Right atrium auricular region (tissue), 2 donors: ENCODE measurements around the gene OPALIN. TPM values are rescaled to one million over a fixed set of nuclear protein-coding genes. Genes with fewer than 3 reads are reported as not detected.

Experiments
- DNase-seq: peaks from one replicate; pipeline ENCODE4 v3.0.0-alpha.2; 2019; ENCODE audit warnings: low spot score
- H3K27ac ChIP-seq, 2 donors: fragments of 200-600 bp; sonication (generic); 1 replicate in 1 of 2; 2 replicates in 1 of 2; pipeline ENCODE4 v1.5.1; 2016 to 2019
- H3K27me3 ChIP-seq, 2 donors: fragments of 200-600 bp; sonication (generic); one replicate each; pipeline versions ENCODE4 v1.5.1 to v1.6.0; 2017 to 2019
- H3K36me3 ChIP-seq: fragments of 200-600 bp; sonication (generic); one replicate; pipeline ENCODE4 v1.5.1; 2016
- H3K4me1 ChIP-seq, 2 donors: fragments of 200-600 bp; sonication (generic); one replicate each; pipeline versions ENCODE4 v1.5.1 to v1.6.0; 2017 to 2019
- H3K4me3 ChIP-seq, 2 donors: fragments of 200-600 bp; sonication (generic); 1 replicate in 1 of 2; 2 replicates in 1 of 2; pipeline ENCODE4 v1.5.1; 2017 to 2019; ENCODE audit warnings: mild to moderate bottlenecking in 1 of 2, moderate library complexity in 1 of 2
- H3K9me3 ChIP-seq, 2 donors: fragments of 200-600 bp; sonication (generic); one replicate each; pipeline ENCODE4 v1.5.1; 2019
- CTCF ChIP-seq, 2 donors: fragments of 200-600 bp; sonication (generic); IDR thresholded peaks; one replicate each; pipeline ENCODE4 v1.5.1; 2019; ENCODE audit warnings: antibody characterized with exemption in 2 of 2
- total RNA-seq, 2 donors: library from RNA; depleted of rRNA; stranded (reverse); fragments of >200 nt; gene quantifications; one replicate each; pipeline ENCODE4 v1.1.0, GENCODE V29; 2016

OPALIN gene
- total RNA-seq, 2 donors from 2014 or later, result not detected

- no peak overlapping the region for H3K4me3 ChIP-seq
- H3K4me1 ChIP-seq, result peaks cover 0 to 11% of the 10 kb centered on the region in 2 donors
- no peaks in the 10 kb centered on the region for H3K9me3 ChIP-seq
- no peak for TF ChIP-seq CTCF (IDR thresholded peaks at IDR 0.05)
- H3K27ac ChIP-seq, result no peak overlapping the region
- H3K27me3 ChIP-seq, result no peaks in the 10 kb centered on the region
- DNase-seq, result no peak
- H3K36me3 ChIP-seq, result no peaks in the 10 kb centered on the region
Measured at GRCh38 chr10:96305019-96305418, 53.8 kb downstream of the OPALIN start.

GRCh38 chr10:96304230-96304629 is 54.6 kb downstream of the OPALIN start, which contains the start of gene DNTT:
Gene DNTT (plus strand): TSS chr10:96304434. CDS start chr10:96304498, 64 bp downstream.
- Histone ChIP-seq H3K4me1 (peaks cover 0 to 3% of the 10 kb centered on the region in 2 donors), H3K4me3 (no peak within 1 kb of the TSS), H3K27me3 (no peaks in the 10 kb centered on the region), H3K9me3 (no peaks in the 10 kb centered on the region), H3K27ac (no peak within 1 kb of the TSS), H3K36me3 (no peaks in the 10 kb centered on the region)
- no peak for TF ChIP-seq CTCF (IDR thresholded peaks at IDR 0.05)
- no peak for DNase-seq

GRCh38 chr10:96301616-96302015 is 57.2 kb downstream of the OPALIN start:
- Histone ChIP-seq H3K36me3 (no peaks in the 10 kb centered on the region), H3K27ac (no peak overlapping the region), H3K9me3 (no peaks in the 10 kb centered on the region), H3K27me3 (no peaks in the 10 kb centered on the region), H3K4me1 (no peaks in the 10 kb centered on the region), H3K4me3 (no peak overlapping the region)
- DNase-seq, result no peak
- no peak for TF ChIP-seq CTCF (IDR thresholded peaks at IDR 0.05)

- Histone ChIP-seq H3K27ac (no peak overlapping the region), H3K4me3 (no peak overlapping the region)
Measured at GRCh38 chr10:96299383-96299782, 59.4 kb downstream of the OPALIN start.

GRCh38 chr10:96298362-96298761 is 60.4 kb downstream of the OPALIN start:
- Histone ChIP-seq H3K4me3 (no peak overlapping the region), H3K9me3 (no peaks in the 10 kb centered on the region), H3K4me1 (no peaks in the 10 kb centered on the region), H3K27ac (no peak overlapping the region), H3K27me3 (no peaks in the 10 kb centered on the region), H3K36me3 (no peaks in the 10 kb centered on the region)
- no peak for DNase-seq
- no peak for TF ChIP-seq CTCF (IDR thresholded peaks at IDR 0.05)

More at GRCh38 chr10:96299383-96299782, 59.4 kb downstream of the OPALIN start:
- H3K4me1 ChIP-seq, result no peaks in the 10 kb centered on the region
- no peaks in the 10 kb centered on the region for H3K36me3 ChIP-seq
- H3K9me3 ChIP-seq, result no peaks in the 10 kb centered on the region
- H3K27me3 ChIP-seq, result no peaks in the 10 kb centered on the region
- no peak for TF ChIP-seq CTCF (IDR thresholded peaks at IDR 0.05)
- DNase-seq, result no peak

- no peak overlapping the region for H3K27ac ChIP-seq
- TF ChIP-seq CTCF (IDR thresholded peaks at IDR 0.05), result no peak
- H3K27me3 ChIP-seq, result no peaks in the 10 kb centered on the region
- no peaks in the 10 kb centered on the region for H3K4me1 ChIP-seq
- DNase-seq, result no peak
- H3K4me3 ChIP-seq, result no peak overlapping the region
- no peaks in the 10 kb centered on the region for H3K36me3 ChIP-seq
- no peaks in the 10 kb centered on the region for H3K9me3 ChIP-seq
Measured at GRCh38 chr10:96297486-96297885, 61.3 kb downstream of the OPALIN start.
